GM12864 (cell line): ENCODE measurements around the gene ERBB4.

Experiments used
- DNase-seq: peaks from one replicate; pipeline ENCODE4 v3.0.0-alpha.2; 2011; ENCODE audit warnings: low read depth
- H3K4me3 ChIP-seq: 2 replicates; pipeline ENCODE4 v1.5.1; 2011; ENCODE audit warnings: mild to moderate bottlenecking, low read depth, low read length, control low read depth
- CTCF ChIP-seq: IDR thresholded peaks from 2 replicates; pipeline ENCODE4 v1.5.1; 2011; ENCODE audit warnings: low read depth, mild to moderate bottlenecking, moderate library complexity, low read length, control low read depth, inconsistent platforms; ENCODE audit errors: missing control alignments

Gene ERBB4

GRCh38 chr2:211946960-211947359 is 591.6 kb downstream of the ERBB4 start:
- no peak for DNase-seq
- TF ChIP-seq CTCF, result no peak
- H3K4me3 ChIP-seq, result no peak overlapping the region

GRCh38 chr2:211944572-211944971 is 594.0 kb downstream of the ERBB4 start:
- H3K4me3 ChIP-seq, result no peak overlapping the region
- TF ChIP-seq CTCF, result no peak
- DNase-seq, result peak; percentile 16

- DNase-seq, result no peak
- TF ChIP-seq CTCF, result no peak
Observed at GRCh38 chr2:211942153-211942552, 596.4 kb downstream of the ERBB4 start.

GRCh38 chr2:211941216-211941747 is 597.3 kb downstream of the ERBB4 start:
- no peak for TF ChIP-seq CTCF
- H3K4me3 ChIP-seq, result no peak overlapping the region
- DNase-seq, result no peak

More at GRCh38 chr2:211942153-211942552, 596.4 kb downstream of the ERBB4 start:
- H3K4me3 ChIP-seq, result no peak overlapping the region

- DNase-seq, result no peak
- TF ChIP-seq CTCF, result no peak
- H3K4me3 ChIP-seq, result no peak overlapping the region
Observed at GRCh38 chr2:211939177-211939576, 599.4 kb downstream of the ERBB4 start.

DNA sequence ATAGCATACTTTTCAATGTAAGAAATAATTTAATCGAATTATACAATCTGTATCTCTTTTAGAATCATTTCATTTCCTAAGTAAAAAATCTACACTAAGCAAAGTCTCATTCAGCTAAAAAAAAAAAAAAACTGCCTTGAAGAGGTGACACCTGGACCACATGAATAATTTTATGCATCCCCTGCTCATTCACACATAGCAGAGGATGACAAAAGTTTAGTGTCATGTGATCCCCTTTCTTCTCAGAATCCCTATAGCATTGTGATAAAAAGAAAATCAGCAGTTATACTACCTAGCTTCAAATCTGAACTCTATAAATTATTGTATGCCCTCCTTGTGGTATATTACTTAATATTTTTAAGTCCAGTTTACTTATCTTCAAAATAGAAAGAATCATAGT is 603.8 kb downstream of the ERBB4 start:
- no peak for TF ChIP-seq CTCF
- H3K4me3 ChIP-seq, result no peak overlapping the region
- no peak for DNase-seq

DNA sequence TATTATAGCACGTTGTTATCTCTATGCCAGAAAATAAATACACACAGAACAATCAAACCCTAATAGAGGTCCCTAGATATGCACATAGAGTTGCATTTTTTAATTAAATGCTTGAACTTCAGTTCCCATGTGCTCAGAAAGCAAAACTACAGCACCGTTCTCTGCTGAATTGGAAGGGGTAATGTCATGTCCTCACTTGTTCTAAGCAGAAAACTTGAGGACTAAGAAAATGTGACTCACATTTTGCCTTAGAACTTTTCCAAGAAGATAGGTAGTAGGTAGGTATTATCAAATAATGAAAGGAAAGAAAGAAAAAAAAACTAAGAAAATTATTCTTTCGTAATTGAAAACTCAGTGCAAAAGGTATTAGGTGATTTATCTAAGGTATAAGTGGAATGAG is 607.3 kb downstream of the ERBB4 start:
- H3K4me3 ChIP-seq, result no peak overlapping the region
- DNase-seq, result no peak
- no peak for TF ChIP-seq CTCF
